Ureter (tissue), 1 donor: ENCODE results near the gene ZDBF2. TPM values are rescaled to one million over a fixed set of nuclear protein-coding genes. Genes with fewer than 3 reads are reported as not detected.
"Not testable (repeated sequence)": the region's sequence is repeated elsewhere in the genome, so short reads cannot be mapped to it uniquely, and the experiment has no call there.

Experiments used
- DNase-seq: peaks from one replicate; pipeline ENCODE4 v3.0.0-alpha.2; 2020; ENCODE audit warnings: low spot score
- total RNA-seq: library from RNA; stranded (reverse); gene quantifications from one replicate; pipeline ENCODE4 v1.2.4, GENCODE V29; 2023
- donor health status: DM: yes; HTN: yes; CAD: no.

ZDBF2 gene
- total RNA-seq, 1 donor from 2014 or later: 13.0 TPM

DNA sequence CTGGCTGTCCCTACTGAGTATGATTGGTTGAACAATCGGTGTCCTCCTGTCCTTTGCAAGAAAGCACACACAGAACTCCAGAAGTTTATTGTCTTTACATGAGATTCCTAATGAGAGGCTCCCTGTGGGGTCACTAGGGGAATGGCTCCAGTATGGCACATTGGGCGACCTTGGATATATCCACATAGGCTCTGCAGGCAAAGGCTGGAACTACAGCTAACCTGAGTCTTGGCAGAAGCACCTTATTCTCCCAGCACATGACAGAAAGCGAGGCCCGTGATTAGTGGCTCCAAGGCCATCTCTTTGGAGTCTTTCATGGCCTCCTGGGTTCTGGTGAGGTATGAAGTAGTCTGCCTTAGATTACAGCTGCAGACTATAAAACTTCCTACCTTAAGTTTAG, 49.0 kb downstream of the ZDBF2 start:
- DNase-seq: no peak

DNA sequence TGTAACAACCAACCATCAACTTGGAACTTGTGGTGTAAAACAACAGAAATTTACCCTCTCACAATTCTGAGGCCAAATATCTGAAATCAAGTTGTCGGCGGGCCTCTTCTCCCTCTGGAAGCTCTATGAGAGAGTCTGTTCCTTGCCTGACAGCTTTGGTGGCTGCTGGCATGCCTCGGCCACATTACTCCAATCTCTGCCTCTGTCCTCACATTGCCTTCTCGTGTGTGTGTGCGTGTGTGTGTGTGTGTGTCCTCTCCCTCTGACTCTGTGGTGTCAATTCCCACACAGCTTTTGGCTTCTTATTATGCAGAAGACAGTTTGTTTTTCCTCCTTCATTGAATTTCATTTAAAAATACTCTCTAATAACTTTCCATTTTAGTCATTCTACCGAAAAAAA, 50.4 kb downstream of the ZDBF2 start:
- DNase-seq: no peak

DNA sequence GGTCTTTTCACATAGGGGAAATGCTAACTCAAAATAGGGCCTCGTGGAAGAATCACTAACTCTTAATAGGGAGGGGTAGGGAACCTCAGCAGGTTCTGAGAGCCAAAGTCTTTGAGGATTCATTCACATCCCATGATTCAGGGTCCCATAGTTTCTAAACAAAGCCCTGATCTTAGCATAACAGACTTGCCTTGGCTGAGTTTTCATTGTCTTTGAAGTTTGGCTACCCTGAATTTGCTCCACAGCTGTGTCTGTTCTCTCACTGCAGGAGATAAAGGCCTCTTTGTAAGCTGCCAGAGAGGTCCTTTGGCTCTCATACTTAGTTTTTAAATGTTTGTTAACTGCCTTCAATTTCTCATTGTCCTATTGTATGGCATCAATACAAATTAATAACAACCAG, 54.5 kb downstream of the ZDBF2 start:
- no peak for DNase-seq

DNA sequence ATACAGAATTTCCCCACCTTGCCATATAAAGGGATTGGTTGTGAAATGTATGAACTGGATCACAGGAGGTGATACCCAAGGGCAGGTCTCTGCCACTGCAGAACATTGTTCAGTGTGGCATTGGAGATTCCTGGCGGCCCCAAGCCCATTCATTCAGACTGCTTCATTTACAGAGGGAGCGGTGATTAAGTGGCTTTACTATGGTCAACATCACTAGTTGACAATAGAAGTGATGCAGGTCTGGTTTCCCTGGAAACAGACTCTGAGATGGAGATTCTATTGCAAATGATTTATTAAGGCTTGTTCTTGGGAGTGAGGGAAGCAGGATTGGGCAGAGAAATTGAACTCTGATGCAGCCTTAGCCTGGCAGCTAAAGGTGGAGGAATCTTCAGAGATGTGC, 62.4 kb downstream of the ZDBF2 start:
- DNase-seq: no peak

DNA sequence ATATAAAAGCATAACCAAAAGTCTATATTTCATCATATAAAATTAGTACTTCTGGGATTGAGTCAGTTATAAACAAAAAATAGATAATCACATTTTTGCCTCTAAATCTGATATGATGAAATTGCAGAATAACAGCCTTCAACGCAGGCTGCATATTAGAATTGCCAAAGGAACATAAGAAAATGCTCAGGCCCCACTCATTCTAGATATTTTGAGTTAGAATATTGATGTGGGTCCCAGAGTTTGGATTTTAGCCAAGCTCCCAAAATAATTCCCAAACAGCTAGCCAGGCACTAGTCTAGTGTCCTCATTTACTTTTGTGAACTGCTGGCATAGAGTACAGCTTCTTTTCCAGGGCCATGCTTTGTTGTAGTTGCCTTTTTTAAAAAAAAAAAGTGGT, 63.5 kb downstream of the ZDBF2 start:
- no peak for DNase-seq

DNA sequence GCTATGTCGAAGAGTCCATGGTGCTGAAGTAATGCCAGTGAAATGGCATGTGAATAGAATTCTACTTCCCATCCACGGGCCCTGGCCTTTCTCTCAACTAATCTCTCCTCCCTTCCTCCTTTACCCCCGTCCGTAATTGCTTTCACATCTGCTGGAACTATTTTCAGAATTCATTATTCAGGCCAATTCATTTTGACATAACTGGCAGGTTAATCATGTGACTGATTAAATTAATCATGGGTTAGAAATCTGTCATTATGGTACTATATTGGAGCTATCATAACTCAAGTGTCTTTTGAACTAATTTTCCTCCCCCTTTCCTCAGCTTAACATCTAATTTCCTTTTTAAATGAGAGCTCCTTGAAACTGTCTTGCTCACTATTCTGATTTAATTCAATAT, 66.9 kb downstream of the ZDBF2 start:
- DNase-seq: no peak

DNA sequence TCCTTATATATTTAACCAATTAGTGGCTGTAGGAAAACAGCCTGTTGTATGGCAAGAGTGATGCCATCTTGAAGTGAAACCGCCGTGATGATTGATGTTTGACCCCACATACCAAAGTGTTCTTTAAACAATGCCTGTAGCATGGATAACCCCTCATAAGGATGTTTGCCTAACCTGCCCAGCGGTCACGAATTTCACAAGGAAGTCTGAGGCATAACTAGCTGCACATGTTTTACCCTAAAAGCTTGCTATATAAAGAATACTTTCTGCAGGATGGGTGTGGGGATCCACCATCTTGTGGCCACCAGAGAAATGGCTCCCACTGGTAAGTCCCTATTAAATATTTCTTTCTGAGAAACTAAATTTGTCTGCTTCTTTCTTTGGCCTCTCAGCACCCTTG, 68.7 kb downstream of the ZDBF2 start:
- DNase-seq: no peak

DNA sequence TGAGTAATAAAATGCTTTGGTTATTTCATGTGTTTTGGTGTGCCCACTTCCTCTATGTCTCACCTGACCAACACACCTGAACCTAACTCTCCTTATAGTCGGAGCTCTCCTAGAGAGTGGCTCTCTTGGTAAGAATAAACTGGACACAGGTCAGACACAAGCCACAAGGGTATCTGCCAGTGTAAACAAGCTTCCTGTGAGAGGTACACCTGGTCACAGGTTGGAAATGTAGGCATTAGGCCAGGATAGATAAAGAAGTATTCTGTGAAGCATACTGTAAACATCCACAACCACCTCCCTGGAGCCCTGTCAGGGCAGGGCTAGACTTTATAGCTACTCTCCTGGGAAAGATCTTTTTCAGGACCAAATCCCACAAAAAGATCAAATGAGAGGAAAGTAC, 69.4 kb downstream of the ZDBF2 start:
- no peak for DNase-seq

DNA sequence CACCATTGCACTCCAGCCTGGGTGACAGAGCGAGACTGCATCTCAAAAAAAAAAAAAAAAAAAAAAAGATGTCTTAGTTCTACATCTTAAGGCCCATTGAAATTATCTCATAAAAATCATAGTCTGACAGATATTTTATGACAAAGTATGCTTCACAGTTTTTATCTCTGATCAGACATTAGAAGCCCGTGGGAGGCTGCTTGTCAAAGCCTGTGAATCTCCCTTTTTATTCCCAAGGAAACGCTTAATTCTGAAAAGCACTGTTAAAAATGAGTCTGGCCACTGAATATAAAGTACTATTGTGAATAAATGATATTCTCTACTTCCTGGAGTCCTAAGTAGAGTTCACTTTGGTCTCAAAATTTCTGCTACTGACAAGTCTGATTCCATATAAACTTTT, 71.1 kb downstream of the ZDBF2 start:
- DNase-seq: no peak

DNA sequence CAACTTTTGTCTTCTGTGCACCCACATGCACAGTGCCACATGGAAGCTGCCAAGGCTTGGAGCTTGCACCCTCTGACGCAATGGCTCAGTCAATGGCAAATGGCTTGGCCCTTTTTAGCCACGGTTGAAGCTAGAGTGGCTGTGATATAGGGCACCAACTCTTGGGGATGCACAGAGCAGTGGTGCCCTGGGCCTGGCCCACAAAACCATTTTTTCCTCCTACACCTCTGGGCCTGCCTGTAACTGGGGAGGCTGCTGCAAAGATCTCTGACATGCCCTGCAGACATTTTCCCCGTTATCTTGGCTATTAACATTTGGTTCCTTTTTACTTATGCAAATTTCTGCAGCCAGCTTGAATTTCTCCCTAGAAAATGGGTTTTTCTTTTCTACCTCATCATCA, 74.9 kb downstream of the ZDBF2 start:
- no peak for DNase-seq

DNA sequence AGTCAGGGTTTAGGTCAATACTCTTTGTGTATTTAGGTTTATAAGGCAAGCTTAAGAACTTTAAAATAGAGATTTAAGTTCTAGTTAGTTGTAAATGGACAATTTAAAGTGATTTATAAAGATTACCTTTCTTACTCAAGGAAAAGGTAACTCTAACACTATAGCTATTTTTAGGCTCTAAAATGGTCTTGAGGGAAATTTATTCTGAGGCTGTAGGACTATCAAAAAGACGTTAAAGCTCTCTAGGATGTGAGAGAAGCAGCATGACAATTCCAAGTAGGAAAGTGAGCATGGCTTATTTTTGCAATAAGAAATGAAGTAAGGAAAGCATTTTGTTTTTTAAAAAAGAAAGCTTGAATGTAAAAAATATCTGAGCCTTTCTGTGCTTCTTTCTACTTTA, 78.1 kb downstream of the ZDBF2 start:
- DNase-seq: no peak

DNA sequence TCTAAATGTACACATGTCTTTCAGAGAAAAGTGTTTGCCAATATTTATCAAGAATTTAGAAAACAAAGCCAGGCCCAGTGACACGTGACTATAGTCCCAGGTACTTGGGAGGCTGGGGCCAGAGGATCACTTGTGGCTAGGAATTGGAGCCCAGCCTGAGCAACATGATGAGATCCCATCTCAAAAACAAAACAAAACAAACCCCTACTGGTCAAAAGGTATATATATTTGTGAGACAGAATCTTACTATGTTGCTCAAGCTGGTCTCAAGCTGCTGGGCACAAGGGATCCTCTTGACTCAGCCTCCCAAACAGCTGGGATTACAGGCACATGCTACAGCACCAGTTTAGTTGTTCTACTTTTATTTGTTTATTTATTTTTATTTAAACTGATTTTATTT, 79.2 kb downstream of the ZDBF2 start:
- no peak for DNase-seq

DNA sequence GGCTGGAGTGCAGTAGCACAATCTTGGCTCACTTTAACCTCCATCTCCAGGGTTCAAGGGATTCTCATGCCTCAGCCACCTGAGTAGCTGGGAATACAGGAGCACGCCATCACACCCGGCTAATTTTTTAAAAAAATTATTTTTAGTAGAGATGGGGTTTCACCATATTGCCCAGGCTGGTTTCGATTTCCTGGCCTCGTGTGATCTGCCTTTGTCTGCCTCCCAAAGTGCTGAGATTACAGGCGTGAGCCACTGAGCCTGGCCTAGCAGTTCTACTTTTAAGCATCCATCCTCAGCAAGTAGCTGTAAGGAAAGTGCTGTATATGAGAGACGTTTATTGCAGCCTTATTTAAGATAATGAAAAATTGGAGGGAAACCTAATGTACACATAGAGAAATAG, 79.7 kb downstream of the ZDBF2 start:
- no peak for DNase-seq

DNA sequence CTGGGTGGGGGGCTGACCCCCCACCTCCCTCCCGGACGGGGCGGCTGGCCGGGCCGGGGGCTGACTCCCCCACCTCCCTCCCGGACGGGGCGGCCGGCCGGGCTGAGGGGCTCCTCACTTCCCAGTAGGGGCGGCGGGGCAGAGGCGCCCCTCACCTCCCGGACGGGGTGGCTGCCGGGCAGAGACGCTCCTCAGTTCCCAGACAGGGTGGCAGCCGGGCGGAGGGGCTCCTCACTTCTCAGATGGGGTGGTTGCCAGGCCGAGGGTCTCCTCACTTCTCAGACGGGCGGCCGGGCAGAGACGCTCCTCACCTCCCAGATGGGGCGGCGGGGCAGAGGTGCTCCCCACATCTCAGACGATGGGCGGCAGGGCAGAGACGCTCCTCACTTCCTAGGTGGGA, 82.4 kb downstream of the ZDBF2 start:
- not testable (repeated sequence) for DNase-seq

DNA sequence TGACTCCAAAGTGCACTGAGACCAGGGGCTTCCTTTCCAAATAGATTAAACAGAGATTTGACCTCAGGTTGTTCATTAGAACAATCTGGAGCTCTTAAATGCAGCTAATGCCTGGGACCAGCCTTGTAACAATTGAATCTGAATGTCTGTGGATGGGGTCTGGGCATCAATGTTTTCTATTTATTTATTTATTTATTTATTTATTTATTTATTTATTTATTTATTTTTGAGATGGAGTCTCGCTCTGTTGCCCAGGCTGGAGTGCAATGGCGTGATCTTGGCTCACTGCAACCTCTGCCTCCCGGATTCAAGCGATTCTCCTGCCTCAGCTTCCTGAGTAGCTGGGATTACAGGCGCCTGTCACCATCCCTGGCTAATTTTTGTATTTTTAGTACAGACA, 86.4 kb downstream of the ZDBF2 start:
- not testable (repeated sequence) for DNase-seq

DNA sequence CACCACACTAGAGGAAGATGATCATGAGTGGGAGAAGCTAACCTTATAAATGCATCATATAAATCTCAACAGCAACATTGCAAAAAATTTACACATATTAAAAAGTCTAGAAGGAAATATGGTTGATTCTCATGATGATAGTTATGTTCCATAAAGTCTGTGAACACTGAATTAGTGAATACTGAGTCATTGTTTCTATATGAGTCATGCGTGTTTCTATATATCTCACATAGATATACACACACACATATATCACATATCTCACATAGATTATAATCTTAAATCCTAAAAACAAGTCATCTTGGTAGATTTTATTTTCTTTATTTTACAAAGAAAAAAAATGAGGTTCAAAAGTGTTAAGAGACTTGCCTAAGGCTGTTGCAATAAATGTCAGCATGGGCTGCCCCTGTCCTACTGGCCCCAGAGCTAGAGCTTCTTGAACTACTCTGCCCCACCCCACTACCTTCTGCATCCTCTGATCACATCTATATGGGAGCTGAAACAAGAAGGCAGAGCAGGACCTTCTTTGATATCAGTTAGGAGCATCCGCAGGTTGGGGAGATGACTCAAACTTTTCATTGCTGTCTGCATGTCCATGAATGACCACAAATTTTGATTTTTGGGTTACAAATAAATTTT, 87.1 kb downstream of the ZDBF2 start:
- no peak for DNase-seq

Other genes starting within 250 kb of the ZDBF2 start
- gene INO80D, start 188.5 kb upstream of the ZDBF2 start, total RNA-seq: 42.8 TPM
- 94.4 TPM for gene NDUFS1, start 115.2 kb upstream of the ZDBF2 start, total RNA-seq
- gene EEF1B2, start 114.8 kb upstream of the ZDBF2 start, total RNA-seq: 559 TPM
- gene ADAM23, start 168.9 kb downstream of the ZDBF2 start, total RNA-seq: 0.78 TPM